ENCODE measurements around the gene USH2A.

The USH2A gene

DNA sequence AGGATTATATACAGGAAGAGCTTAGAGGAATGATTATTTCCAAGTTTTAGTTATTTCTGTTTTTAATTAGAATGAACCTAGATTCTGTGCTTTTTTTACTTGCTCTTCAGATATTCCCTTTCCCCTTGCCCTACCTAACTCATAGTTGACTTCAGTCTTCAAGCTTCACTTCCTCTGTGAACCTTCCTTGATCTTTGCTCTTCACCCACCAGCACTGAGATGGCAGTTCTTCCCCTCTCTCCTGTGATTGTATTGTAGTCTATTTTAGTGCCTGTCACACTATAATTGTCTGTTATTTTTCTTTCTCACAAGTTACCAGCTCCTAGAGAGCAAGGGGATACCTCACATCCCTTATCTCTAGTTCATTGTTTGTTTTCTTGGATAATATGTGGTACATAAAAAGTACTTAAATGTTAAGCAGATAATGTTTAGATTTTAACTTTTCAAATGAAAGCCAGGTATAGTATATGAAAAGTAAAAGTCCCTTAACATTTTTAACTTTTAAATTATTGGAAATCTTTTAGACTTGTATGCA is 822.9 kb downstream of the USH2A start:
- no peak for DNase-seq (ENCODE audit: low read depth in 2 of 2)

- DNase-seq (ENCODE audit: low read depth in 2 of 2) = peak; percentile 25 to 26
Measured at GRCh38 chr1:215599418-215600074, 823.7 kb downstream of the USH2A start.

- no peak for DNase-seq (ENCODE audit: low read depth in 2 of 2)
Measured at GRCh38 chr1:215597961-215598360, 825.3 kb downstream of the USH2A start.

DNA sequence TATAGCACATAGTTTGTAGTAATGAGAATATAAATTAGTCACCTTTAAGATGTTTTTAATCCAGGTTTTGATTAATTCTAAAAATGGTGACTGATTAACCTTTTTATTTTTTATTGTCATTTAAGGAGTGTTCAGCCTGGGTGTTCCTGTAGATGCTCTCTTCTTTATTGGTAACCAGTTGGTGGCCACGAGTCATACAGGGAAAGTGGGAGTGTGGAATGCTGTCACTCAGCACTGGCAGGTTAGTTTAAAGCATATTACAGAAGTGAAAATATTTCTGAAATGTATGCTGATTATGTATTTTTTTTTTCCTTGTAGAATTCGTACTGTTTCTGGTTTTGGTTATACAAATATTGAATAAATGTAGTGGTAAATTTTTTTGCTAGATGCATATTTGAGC is 828.0 kb downstream of the USH2A start:
- DNase-seq (ENCODE audit: low read depth in 2 of 2) = peak; percentile 10 to 25

GRCh38 chr1:215594640-215595039 is 828.6 kb downstream of the USH2A start:
- no peak for DNase-seq (ENCODE audit: low read depth in 2 of 2)

GRCh38 chr1:215590779-215591491 is 832.3 kb downstream of the USH2A start:
- no peak for DNase-seq (ENCODE audit: low read depth in 2 of 2)

DNA sequence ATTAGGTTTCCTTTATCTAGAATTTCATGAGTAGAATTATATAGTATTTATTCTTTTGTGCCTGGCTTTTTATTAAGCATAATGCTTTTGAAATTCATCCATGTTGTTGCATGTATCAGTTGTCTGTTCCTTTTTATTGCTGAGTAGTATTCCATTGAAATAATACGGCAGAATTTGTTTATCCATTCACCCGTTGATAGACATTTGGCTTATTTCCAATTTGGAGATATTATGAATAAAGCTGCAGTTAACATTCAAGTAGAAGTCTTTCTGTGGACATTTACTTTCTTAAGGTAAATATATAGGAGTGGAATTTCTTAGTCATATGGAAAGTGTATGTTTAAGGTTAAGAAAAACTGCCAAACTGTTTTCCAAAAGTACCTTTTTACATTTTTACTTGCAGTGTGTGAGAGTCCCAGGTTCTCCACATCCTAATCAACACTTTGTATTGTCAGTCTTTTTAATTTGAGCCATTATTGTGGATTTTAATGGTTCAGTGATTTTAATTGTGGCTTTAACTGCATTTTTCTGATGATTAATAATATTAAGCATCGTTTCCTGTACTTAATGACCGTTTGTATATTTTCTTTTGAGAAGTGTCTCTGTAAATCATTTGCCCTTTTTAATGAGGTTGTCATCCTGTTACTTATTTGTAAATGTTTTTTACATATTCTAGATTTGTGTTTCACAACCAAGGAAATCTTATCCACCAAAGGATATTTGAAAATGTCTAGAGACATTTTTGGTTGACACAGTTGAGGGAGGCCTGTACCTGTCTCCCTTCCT is 833.4 kb downstream of the USH2A start:
- DNase-seq (ENCODE audit: low read depth in 2 of 2) = no peak

- DNase-seq (ENCODE audit: low read depth in 2 of 2) = no peak
Measured at GRCh38 chr1:215584389-215584788, 838.9 kb downstream of the USH2A start.

- no peak for DNase-seq (ENCODE audit: low read depth in 2 of 2)
Measured at GRCh38 chr1:215583185-215583749, 840.0 kb downstream of the USH2A start.

DNA sequence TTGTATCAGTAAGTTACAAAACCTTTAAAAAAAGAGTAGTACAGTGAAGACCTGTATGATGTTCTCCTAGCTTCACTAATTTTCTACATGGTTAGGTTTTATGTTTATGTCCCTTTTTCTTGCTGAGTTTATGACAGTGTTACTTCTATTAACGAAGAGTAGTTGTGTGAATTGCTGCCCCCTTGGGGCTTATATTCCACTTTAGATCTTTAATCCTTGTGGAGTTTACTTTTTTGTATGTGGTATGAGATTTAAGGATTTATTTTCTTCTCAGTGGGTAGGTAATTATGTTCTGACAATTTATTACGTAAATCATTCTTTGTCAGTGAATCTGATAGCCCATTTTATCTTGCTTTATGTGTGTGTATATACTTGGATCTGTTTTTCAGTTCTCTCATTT is 841.4 kb downstream of the USH2A start:
- DNase-seq (ENCODE audit: low read depth in 2 of 2) = no peak
